ENCODE measurements around the gene CDS2.
"Not testable (repeated sequence)": the region's sequence is repeated elsewhere in the genome, so short reads cannot be mapped to it uniquely, and the experiment has no call there.

The CDS2 gene

DNA sequence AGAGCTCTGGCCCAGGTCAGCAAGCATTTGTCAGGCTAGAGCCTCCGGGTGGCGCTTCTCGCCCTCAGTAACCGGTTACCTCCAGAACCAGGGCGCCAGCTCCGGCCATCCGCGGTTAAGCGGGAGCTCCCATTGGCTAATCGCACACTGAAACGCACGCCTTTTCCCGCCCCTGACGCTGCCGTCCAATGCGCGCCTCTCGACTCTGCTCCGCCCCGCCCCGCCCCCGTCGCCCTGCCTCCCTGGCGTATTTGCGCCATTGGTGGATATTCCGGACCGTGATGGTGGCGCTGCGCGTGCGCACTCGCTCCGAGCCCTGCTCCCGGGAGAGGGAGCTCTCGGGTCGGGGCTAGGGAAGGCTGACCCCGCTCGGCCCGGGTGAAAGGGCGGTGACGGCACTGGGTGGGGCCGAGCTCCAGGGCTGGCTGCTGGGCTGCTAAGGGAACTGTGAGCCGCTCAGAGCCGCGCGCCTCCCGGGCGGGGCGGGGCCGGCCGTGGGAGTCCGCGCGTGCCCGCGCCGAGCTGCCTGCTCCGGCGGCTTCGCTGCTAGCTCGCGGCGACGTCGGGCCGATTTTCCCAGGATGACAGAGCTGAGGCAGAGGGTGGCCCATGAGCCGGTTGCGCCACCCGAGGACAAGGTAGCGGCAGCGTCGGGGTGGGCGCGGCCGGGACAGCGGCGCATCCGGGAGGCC is at the start of gene CDS2:
TSS of gene CDS2 (plus strand) at position 497 of the 692 bp plus-strand sequence. CDS start at position 582, 85 bp downstream.
- in situ Hi-C loops (cut with HindIII; ENCODE audit: low sequenced_read_pairs) = no loop called here

DNA sequence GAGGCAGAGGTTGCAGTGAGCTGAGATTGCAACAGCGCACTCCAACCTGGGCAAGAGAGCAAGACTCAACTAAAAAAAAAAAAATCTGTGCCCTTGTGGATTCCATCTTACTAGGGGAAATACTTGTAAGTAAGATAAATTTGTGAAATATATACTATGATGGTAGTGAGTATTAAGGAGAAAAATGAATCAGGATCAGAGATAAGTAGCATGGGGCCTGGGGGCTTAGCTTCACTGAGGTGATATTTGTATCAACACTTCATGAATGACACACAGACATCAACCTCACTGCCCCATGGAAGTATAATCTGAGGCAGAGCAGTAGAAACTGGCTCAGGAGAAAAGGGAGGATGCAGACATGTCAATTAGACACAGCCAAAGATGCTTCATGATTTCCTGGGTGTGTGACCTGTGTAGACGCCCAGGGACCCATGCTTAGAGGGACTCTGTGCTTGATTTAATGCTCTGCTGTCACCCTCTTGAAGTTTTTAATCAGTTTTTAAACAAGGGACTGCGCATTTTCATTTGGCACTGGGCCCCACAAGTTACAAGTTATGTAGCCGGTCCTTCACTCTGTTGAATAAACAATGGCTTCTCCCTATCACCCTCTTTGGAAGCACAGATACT is 48.9 kb upstream of the CDS2 start:
- in situ Hi-C loops (cut with HindIII; ENCODE audit: low sequenced_read_pairs) = no loop called here

DNA sequence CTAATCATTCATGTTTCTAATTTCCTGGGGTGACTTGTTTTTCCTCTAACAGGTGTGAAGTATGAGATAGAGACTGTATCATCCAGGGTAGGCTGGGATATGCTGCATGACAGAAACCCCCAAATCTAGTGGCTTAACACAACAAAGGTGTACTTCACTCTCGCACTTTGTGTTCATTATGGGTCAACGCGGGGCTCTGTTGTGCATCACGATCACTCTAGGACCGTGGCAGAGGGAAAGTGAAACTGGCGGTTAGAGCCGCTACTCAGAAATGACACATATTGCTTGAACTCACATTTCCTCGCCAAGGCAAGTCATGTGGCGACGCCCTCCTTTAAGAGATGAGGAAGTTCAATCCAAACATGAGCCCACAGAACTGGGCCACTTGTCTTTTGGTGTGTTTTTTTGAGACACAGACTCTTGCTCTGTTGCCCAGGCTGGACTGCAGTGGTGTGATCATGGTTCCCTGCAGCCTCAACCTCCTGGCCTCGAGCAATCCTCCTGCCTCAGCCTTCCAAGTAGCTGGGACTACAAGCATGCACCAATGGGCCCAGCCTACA is 48.3 kb upstream of the CDS2 start:
- in situ Hi-C loops (cut with HindIII; ENCODE audit: low sequenced_read_pairs) = no loop called here

DNA sequence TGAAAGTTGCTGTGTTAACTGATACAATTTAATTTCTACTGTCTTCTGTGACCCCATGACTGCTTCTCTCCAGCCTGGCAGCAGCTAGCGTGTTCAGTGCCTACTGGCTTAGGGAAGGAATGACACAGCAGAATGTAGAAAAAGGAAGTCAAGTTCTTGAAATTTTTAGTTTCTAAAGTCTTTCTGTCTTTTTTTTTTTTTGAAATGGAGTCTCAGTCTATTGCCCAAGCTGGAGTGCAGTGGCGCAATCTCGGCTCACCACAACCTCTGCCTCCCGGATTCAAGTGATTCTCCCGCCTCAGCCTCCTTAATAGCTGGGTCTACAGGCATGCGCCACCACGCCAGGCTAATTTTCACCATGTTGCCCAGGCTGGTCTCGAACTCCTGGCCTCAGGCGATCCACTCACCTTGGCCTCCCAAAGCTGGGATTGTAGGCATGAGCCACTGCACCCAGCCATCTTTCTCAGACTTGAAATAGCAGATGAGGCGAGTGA is 46.4 kb upstream of the CDS2 start:
- in situ Hi-C loops (cut with HindIII; ENCODE audit: low sequenced_read_pairs) = no loop called here

DNA sequence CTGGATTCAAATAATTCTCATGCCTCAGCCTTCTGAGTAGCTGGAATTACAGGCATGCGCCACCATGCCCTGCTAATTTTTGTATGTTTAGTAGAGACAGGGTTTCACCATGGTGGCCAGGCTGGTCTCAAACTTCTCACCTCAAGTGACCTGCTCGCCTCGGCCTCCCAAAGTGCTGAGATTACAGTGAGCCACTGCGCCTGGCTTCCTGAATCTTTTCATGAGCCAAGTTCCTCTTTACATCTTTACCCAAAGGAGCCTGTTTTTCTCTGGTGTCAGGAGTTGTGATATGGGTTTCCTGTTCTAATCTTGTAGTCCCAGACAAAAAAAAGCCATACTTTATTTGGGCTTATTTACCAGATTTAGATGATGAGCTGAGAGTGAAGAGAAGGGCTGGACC is 41.4 kb upstream of the CDS2 start:
- in situ Hi-C loops (cut with HindIII; ENCODE audit: low sequenced_read_pairs) = no loop called here

DNA sequence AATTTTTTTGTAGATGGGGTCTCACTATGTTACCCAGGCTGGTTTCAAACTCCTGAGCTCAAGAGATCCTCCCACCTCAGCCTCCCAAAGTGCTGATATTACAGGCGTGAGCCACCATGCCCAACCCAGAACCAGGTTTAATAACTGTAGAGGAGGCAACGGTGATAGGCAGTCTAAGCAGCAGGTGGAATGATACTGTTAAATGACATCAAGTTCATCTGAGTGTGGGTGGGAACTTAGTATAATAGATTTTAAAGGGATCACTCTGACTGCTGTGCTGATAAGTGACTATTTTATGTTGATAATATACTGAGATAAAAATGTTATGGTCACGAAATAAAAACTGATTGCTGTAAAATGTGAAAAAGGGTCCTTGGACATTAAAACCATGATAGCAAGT is 38.1 kb upstream of the CDS2 start:
- in situ Hi-C loops (cut with HindIII; ENCODE audit: low sequenced_read_pairs) = no loop called here

DNA sequence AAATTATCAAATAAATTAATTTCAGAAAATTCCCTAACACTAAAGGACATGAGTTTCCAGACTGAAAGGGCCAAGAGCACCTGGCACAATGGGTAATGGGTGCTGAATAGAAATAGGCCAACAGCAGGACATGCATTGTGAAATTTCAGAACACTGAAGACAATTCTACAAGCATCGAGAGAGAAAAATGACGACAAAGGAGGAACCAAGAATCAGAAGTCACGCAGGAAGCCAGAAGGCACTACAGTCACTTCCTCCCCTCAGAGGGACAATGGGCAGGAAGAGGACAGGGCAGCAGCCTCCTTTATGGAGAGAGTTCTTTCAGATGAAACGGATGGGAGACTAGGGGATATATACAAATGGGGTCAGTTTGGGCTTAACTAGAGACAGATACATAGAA is 36.6 kb upstream of the CDS2 start:
- in situ Hi-C loops (cut with HindIII; ENCODE audit: low sequenced_read_pairs) = no loop called here

DNA sequence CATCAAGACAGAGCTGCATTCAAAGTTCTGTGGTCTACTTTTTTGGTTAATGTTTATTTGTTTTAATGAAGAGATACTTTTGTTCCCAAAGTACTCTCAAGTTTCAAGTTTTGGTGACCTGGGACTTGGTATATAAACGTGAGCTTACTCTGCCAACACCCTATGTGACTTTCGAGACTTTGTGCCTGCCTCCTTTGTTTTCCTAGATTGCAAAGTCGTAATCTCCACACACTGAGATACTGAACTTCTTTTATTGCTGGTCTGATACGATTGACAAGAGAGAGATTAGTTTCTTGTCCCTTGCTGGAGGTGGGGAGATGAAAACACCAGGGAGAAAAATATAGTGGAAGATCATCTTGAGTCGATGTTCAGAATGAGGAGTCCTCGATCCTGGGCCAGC is 34.9 kb upstream of the CDS2 start:
- in situ Hi-C loops (cut with HindIII; ENCODE audit: low sequenced_read_pairs) = no loop called here

DNA sequence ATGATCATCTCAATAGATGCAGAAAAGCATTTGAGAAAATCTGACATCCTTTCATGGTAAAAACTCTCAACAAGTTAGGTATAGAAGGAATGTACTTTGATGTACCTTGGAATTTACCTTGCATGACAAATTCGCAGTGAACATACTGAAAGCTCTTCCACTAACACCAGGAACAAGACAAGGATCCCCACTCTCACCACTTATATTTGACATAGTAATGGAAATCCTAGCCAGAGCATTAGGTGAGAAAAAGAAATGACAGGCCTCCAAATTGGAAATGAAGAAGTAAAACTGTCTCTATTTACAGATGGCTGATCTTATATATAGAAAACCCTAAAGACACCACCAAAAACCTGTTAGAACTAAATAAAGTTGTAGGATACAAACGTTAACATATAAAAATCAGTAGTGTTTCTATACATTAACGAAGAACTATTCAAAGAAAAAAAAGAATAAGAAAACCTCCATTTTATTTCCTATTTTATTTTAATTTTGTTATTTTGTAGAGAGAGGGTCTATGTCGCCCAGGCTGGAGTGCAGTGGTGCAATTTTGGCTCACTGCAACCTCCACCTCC is 34.0 kb upstream of the CDS2 start:
- in situ Hi-C loops (cut with HindIII; ENCODE audit: low sequenced_read_pairs) = no loop called here

DNA sequence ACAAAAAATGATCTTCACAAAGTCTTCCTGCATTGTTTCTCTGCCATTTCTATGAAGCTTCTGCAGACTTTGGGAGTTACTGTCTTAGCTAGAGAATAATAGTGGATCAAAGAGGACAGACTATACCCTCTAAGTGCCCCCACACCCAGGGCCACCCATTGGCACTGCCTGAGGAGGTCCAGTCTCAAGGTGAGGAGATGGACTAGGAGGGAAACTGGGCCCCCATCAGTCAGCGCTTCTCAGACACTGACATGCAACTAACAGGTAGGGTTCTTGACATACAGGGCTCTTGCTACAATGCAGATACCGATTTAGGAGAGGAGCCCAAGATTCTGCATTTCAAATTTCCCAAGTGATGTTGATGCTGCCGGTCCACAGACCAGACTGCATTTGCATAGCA is 31.4 kb upstream of the CDS2 start:
- in situ Hi-C loops (cut with HindIII; ENCODE audit: low sequenced_read_pairs) = no loop called here

DNA sequence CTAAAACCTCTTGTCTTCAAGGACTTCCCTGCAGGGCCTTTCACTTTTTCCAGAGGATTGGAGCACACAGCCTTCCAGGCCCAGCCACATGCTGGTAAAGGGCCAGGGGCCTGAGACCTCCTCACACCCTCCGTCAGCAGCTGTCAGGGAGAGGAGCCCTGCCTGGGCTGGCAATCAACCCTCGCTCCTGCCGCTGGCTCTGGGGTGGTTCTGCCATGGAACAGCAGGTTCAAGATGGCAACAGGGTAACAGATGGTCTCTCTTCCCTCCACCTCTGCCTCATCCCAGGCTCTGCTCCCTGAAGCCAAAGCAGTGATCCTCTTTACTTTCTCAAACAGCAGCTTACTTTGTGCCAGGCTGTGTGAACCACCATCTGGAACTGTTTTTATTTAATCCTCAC is 30.9 kb upstream of the CDS2 start:
- in situ Hi-C loops (cut with HindIII; ENCODE audit: low sequenced_read_pairs) = no loop called here

DNA sequence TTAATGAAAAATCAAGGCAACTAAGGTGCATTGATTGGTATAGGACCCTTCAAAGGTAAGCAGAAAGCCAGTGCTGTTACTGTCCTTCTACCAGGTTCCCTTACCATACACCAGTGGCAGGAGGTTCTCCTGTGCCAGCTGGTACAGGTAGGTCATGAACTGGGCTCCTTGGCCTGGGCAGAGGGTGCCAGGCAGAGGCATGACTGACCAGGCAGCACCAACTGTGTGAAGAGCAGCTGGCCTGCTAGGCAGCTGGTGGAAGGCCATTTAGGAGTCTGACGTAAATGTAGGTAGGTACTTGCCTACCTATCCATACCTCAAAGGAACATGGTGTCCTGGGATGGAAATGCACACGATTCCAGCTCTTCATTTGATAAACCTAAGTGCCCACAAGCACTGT is 30.3 kb upstream of the CDS2 start:
- in situ Hi-C loops (cut with HindIII; ENCODE audit: low sequenced_read_pairs) = no loop called here

DNA sequence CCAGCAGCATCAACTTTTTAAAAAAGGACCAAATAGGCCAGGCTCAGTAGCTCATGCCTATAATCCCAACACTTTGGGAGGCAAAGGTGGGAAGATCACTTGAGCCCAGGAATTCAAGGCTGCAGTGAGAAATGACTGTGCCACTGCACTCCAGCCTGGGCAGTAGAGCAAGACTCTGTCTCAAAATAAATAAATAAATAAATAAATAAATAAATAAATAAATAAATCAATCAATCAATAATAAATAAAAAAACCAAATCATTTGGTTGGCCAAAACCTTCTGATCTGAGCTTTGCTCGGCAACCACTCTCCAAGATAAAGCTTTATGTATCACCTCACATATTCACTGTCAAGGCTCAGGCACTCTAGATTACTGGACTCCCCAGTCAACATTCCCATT is 27.8 kb upstream of the CDS2 start:
- in situ Hi-C loops (cut with HindIII; ENCODE audit: low sequenced_read_pairs) = not testable (repeated sequence)

DNA sequence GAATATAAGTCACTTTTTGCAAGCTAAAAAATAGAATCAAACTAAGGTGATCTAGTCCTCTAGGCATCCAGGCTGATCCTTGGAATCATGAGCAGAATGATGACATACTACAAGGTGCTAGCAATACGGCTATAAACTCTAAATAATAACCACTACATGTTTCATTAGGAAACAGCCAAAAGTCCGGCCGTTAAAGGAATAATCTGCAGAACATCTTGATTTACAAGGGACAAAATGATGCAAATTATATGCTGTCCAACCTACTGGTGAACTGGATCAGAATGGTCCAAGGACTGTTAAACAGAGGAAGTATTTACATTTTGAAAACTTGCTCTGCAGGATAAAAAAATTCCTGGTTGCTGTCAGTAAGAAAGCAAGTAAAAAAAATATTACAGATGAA is 26.9 kb upstream of the CDS2 start:
- in situ Hi-C loops (cut with HindIII; ENCODE audit: low sequenced_read_pairs) = not testable (repeated sequence)

DNA sequence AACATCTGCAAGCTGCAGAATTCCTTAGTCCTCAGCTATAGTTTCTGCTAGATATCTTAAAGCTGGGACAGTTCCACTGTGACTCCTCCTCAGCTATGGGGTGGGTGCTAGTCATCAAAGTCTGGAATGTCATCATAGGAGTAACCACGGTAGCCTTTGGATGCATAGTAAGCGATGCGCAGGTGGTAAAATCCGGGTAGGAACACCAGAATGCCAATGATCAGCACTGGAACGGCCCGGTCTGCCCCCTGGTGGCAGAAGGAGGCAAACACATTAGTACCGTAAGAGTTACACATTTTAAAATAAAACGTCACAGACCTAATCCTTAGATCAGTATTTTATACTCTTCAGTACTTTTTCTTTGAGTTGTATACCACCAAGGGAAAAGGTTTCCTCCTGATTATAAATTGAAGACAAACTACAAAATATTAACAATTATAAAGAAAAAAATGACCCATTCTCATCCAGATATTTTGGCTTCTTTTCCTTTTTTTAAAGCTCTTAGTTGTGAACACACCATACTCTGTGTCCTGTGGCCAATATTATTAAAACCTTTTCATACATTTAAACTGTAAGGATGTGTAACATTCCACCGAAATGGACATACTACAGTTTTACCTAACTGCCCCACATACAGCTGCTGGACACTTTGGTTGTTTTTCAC is 26.0 kb upstream of the CDS2 start:
- in situ Hi-C loops (cut with HindIII; ENCODE audit: low sequenced_read_pairs) = no loop called here

DNA sequence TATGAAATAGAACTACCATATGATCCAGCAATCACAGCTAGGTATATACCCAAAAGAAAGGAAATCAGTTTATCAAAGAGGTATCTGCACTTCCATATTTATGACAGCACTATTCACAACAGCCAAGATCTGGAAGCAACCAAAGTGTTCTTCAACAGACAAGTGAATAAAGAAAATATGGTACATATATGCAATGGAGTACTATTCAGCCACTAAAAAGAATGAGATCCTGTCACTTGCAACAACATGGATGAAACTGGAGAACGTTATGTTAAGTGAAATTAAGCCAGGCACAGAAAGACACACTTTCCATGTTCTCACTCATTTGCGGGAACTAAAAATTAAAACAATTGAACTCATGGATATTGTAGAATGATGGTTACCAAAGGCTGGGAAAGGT is 22.3 kb upstream of the CDS2 start:
- in situ Hi-C loops (cut with HindIII; ENCODE audit: low sequenced_read_pairs) = no loop called here

DNA sequence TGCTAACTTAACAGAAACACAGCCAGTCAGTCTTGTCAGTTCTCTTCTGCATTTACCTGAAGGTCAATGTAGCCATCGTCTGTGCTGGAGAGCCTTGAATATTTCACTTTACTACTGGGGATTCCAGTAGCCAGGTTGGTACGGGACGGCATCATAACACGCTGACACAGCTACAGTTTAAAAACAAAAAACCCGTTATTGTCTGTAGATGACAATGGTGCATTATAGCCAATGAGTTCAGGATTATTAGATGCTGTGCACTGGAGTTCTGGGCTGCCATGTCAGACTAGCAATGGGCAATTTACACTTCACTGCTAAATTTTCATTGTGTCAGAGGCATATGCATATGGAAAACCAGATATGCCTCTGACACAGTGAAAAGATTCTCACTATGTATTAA is 17.5 kb upstream of the CDS2 start:
- in situ Hi-C loops (cut with HindIII; ENCODE audit: low sequenced_read_pairs) = no loop called here

DNA sequence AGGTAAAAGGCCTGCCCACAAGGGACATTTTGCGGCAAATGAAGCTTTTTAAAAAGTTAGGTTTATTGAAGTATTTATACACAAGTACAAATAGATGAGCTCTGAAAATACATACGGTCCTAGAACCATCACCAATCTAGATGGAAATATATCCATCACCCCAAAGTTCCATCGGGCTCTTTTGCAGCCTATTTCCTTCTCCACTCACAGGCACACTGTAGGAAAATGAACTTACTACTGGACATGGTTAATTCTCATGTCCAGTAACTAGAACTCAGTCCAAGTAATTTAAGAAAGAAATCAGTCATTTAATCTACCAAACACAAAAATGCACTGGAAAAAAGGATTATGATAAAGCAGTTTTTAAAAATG is 13.2 kb upstream of the CDS2 start:
- in situ Hi-C loops (cut with HindIII; ENCODE audit: low sequenced_read_pairs) = no loop called here

DNA sequence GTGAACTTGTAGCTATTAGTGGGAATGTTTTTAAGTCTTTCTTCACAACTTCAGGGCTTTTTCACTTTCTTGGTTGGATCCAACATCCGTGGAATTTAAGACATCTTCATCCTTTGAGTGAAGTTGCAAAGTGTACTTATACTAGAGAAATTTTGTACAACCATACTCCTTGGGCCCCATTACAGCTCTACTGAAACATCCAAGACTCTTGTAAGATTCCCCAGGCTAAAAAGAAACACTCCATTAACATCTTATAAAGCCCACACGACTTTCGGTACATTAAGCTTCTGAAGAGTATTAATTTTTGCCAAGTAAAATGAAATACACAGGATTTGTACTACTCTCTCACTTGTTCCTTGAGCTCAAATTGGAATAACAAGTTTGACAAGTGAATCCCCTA is 12.4 kb upstream of the CDS2 start:
- in situ Hi-C loops (cut with HindIII; ENCODE audit: low sequenced_read_pairs) = no loop called here

DNA sequence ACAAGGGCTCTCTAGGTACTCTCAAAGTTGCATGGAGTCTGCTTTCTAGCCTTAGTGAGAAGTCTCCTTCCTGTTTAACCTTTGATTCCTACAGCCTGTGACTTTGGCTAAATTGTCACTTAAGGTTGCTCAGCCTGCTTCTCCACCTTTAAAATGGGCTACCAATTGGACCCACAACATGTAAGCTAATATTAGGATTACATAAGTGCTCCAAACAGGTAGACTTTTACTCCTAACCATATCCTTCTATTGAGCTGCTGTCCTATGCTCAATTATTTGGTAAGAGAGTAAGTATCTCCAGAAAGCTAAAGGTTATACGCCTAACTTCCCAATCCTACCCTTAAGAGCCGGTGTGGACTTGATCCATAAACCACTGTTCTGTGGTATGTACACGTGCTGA is 9.9 kb upstream of the CDS2 start:
- in situ Hi-C loops (cut with HindIII; ENCODE audit: low sequenced_read_pairs) = no loop called here

Measured in DLD1 (cell line).